GM18505 (cell line): ENCODE data around the gene TP63.

Experiments
- ATAC-seq: cut with Tn5 transposase; IDR thresholded peaks from one replicate; pipeline ENCODE4 v1.9.1; 2021; ENCODE audit not compliant: unreplicated experiment
- POLR2A ChIP-seq: IDR thresholded peaks from 4 replicates; pipeline ENCODE4 v1.6.1; 2011; ENCODE audit warnings: borderline replicate concordance; ENCODE audit not compliant: insufficient read depth, insufficient read length; ENCODE audit errors: extremely low read depth

TP63 gene

DNA sequence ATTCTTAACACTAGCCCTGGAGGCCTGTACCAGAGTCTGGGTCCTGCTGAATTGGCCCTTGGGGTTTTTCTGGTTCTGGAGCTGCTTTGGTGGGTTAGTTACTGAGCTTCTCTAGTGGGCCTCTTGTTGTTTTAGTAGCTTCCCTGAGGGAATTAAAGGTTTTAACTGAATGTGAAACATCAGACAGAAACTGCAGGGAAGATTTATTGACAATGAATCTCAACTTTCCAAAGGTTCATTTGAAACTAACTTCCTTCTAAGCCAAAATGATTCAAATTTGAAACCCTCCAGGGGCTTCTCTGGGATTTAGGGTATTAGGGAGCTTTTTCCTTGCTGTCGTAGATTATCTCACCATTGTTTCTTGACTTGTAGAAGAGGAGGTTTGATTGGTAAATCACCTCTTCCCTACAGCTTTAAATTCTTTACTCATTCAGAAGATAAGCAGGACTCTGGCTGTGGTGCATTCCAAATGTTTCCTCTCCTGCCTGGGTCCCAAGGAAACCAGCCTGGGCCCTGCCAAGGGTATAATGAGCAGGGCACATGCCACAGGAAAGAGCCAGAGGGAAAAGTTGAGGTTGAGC lies 71.0 kb downstream of the TP63 start:
- no peak for TF ChIP-seq POLR2A
- no peak for ATAC-seq

DNA sequence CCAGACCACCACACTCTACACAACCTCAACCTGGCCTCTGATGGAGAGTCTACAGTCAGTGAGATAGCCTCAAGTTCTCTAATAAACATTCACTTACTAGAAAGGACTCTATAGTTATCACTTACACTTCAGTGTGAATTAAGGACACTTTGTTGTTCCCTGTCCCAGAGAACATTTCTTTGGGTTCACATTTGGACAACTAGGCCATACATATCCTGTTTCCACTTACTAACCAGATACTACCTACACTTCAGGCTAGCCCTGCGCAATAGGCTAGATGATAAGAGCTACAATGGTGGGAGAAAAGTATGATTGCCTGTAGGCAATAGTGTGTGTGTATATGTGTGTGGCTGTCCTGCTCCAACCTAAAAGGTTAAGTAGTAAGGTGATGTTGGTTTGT lies 72.7 kb downstream of the TP63 start:
- no peak for TF ChIP-seq POLR2A

DNA sequence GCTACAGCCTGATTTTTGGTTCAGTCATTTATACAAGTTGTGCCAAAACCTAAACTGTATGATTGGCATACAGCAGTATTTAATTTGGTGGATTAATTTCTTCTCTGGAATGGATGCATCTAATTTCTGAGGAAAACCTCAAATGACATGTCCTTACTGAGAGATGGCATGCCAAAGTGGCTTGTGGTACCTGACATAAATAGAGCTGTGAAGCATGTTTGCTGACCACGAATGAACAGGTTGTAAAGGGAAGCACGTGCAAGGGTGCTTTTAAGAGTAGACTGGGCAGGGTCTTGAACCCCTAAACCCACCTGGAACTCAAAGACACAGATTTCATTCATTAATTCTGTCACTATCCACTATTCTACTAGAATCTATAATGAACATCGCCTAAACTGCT lies 77.2 kb downstream of the TP63 start:
- TF ChIP-seq POLR2A = no peak
- ATAC-seq = no peak

More for the DNA sequence above, 72.7 kb downstream of the TP63 start:
- ATAC-seq = no peak

DNA sequence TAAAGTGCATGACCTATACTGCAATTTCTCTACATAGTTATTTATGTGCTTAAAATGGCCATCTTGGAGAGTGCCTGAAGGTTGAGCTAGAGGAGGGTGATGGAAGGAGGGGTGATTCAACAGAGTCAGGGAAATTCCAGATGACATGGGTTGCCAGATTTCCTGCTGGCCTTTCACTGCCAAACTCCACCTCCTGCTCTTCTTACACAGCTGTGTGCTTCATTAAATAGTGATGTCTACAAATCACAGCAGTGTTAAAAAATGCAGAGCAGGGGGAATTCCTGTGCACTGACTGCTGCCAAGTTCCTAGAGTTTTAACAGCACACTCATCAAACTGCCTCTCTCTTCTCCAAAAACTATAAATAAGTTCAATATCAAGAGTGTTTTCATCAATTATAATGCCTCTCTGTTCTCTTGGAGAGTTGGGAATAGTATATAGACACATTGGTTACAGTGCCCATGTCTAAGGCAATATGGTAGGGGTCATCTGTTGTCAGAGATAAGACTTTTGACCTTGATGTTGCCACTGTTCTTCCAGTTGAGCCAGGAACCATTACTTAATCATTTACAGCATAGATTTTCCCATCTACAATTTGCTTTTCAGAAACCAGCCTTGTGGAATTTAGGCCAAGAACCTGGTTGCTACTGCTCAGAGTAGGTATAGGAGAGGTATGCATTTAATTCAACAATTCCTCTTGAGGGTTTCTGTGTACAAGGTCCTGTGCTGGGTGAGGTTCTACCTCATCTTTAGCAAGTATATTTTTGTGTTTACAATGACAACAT lies 79.6 kb downstream of the TP63 start:
- no peak for ATAC-seq
- TF ChIP-seq POLR2A = no peak

DNA sequence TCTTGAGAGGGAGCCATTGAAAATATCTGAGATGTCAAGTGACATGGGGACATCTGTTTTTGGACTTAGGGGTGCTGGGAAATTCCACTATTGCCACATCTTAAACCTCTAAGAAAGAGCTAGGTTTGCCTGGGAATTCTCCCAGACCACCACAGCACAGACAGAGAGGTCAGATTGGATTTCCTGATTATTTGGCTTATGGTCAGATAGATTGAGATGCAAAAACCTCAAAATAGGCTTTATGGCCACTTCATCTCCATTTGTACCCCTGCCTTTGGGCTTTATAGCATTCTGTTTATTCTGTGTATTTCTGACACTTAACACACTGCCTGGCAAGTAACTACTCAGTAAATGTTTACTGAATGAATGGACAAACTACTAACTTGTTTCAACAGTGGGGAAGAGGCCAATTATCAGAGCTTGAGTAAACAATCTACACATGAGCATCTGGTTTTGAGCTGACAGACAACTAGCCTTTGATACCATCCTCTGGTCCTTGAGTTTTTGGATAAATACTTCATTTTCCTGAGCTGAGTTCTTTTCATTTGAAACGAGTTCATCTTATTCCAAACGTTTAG lies 81.8 kb downstream of the TP63 start:
- TF ChIP-seq POLR2A = no peak
- ATAC-seq = no peak

DNA sequence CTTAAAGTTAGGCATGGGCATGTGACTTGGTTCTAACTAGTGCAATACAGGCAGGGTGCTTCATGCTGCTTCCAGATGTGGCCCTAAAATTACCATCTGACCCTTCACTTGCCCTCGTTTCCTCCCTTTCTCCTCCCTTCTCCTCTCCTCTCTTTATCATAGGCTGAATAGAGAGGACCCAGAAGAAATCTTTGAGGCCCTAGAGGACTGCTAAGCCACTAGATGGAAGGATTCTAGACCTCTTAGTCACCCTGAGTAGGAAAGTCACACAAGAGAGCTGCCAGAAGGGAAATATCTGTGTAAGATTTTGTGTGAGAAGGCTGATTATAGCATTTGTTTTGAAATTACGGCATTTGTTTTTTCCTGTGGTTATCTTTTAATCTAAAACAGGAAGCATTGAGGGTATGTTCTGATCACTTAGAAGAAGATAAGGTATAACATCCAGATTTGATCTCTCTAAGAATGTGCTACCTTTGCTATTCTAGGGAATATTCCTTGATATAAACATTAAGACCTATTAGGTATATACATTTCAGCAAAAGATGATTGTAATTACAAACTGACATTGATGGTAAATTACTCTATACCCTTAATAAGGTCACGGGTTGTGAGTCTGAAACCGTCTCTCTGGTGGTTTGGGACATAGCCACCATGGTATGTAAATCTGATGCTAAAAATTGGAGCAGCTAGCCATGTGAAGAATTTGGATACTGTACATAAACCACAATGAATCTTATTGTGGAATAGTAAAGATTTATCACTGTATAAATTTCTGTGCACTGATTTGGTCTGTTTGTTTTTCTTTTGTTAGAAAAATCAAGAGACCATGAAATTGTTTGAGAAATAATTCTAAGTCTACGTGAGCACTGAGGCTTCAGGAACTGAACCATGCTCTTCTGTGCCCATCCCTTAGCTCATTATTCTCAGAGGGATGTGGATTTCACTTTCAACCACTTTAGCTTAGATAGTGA lies 84.1 kb downstream of the TP63 start:
- TF ChIP-seq POLR2A = no peak
- peak; percentile 47 for ATAC-seq

DNA sequence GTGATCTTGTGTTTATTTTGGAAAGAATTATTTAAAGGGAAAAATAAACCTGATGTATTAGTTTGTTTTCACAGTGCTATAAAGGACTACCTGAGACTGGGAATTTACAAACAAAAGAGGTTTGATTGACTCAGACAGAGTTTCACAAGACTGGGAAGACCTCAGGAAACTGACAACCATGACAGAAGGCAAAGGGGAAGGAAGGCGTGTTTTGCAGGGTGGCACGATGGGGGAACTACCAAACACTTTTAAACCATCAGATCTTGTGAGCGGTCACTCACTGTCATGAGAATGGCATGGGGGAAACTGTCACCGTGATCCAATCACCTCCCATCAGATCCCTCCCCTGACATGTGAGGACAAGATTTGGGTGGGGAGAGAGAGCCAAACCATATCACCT lies 87.0 kb downstream of the TP63 start:
- no peak for TF ChIP-seq POLR2A
- ATAC-seq = no peak

DNA sequence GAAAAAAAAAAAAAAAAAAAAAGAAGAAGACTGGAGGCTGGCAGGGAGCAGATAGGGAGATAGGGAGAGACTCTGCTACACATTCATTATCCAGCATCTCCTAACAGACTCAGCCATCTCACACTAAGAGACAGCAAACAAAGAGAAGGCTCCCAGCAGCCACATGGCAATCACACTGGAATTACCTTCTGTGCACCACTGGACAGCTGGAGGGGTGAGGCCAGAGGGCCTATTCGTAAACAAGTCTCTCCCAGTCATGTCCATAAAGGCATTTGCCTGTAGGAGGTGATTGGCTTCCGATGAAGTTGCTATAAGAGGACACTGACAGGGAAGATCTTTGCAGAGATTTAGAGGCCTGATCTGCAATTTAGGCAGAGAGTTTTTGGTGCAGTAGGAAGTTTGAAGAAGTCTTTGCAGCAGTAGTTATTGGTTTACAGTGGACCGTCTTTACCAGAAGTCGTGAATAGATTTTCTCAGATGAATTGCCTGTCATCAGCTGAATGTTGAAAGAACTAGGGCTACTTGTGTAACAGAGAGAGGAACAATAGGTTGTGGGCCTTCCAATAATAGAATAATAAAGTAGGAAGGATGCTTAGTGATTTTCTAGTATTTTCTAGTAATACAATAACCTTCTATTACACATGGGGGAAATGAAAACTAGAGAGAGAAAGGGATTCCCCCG lies 89.7 kb downstream of the TP63 start:
- TF ChIP-seq POLR2A = no peak
- ATAC-seq = no peak

DNA sequence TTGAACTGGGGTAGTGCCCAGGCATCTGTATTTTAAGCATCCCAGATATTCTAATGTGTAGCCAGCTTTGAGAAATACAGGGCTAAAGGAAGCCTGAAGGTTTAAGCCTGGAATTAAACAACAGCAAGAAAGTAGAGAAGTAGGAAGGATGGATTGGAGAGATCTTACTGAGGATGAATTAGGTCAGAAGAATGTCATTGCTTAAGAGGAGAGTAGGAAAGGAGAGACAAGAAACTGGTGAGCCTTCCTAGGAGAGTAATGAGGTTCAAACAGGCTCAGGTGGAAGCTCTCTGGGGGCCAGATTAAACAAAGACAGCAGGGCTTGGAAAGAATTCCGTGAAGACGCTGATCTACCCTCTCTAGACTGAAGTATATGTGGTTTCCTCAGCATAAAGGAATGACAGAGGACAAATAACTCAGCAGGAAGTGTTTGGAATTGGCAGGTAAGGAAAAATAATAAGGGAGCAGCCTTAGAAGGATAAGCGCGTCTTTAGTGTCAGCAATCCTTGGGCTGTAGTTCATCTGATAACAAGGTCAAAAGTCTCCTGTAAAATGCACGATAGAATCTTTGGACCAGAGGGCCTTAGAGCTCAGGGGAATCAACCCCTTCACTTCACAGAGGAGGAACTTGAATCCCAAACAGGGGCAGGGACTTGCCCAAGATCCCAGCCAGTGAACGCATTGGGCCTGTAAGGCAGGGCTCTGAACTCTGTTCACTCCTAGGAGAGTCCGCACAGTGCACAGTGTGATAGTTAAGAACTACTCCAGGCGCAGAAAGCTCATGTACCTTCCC lies 90.9 kb downstream of the TP63 start:
- ATAC-seq = no peak
- TF ChIP-seq POLR2A = no peak

DNA sequence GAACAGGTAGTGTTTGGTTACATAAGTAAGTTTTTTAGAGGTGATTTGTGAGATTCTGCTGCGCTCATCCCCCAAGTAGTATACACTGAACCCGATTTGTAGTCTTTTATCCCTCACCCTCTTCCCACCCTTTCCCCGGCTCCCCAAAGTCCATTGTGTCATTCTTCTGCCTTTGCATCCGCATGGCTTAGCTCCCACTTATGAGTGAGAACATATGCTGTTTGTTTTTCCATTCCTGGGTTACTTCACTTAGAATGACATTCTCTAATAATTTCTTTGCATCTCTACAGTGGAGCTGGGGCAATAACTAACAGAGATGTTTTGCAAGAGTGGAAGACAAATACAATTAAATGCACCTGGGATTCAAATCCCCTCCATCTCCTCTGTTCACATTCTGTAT lies 93.2 kb downstream of the TP63 start:
- no peak for ATAC-seq

DNA sequence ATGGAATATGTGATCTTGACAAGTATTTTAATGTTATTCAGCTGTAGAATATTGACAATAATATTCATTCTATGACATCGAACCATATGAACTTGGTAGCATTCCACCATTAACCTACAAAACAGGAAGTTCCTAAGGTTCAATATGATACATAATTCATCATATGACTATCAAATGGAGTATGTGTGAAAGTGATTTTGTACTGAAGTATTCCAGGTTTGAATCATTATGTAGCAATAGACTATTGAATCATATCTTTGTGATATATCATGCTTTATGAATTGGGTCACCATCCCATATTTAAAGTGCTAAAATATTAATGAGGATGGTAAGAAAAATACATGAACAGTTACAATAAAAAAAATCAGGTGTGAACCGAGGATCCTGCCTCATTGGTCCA lies 95.1 kb downstream of the TP63 start:
- no peak for TF ChIP-seq POLR2A
- no peak for ATAC-seq

More for the DNA sequence above, 93.2 kb downstream of the TP63 start:
- TF ChIP-seq POLR2A = no peak

DNA sequence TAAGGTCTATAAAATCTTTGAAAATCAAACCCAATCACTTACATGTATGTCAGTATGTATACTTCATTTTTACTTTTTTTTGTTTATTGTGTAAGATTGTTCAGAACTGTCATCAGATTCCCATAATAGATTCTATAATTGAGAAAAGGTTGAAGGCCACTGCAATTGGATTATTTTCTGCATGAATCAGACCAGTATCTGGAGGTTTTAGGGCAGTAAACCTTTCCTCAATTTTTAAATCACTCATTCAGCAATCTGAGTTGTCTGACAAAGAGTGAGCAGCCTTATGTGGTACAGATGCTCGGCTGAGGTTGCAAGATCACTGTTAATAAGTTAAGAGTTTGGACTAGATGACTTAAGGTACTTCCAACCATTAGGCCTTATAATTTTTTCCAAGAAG lies 96.0 kb downstream of the TP63 start:
- ATAC-seq = no peak

More for the DNA sequence above, 96.0 kb downstream of the TP63 start:
- no peak for TF ChIP-seq POLR2A
